NB4 (cell line): Measurements from ENCODE around the gene GPR153.
A peak's percentile ranks its signal among the peaks of the same experiment; 100 is the strongest.

ENCODE experiments used
- DNase-seq: peaks from one replicate; pipeline ENCODE4 v3.0.0; 2010; ENCODE audit warnings: low read depth
- H3K4me3 ChIP-seq: one replicate; pipeline ENCODE4 v1.5.1; 2011; ENCODE audit warnings: mild to moderate bottlenecking, low read depth, low read length, moderate library complexity
- MYC ChIP-seq: IDR thresholded peaks from 2 replicates; pipeline ENCODE4 v1.6.1; 2011; ENCODE audit warnings: low read depth, low read length
- POLR2A ChIP-seq: IDR thresholded peaks from 2 replicates; pipeline ENCODE4 v1.6.1; 2011; ENCODE audit warnings: mild to moderate bottlenecking; ENCODE audit not compliant: insufficient read length; ENCODE audit errors: extremely low read depth
- TF ChIP-seq, protein P1 (sequence below): IDR thresholded peaks from one replicate; pipeline ENCODE4 v1.5.1; 2012; ENCODE audit warnings: low read depth, low read length
- TF ChIP-seq, protein P2 (sequence below): IDR thresholded peaks from 2 replicates; pipeline ENCODE4 v1.6.1; 2011; ENCODE audit warnings: low read depth, low read length

The GPR153 gene

DNA sequence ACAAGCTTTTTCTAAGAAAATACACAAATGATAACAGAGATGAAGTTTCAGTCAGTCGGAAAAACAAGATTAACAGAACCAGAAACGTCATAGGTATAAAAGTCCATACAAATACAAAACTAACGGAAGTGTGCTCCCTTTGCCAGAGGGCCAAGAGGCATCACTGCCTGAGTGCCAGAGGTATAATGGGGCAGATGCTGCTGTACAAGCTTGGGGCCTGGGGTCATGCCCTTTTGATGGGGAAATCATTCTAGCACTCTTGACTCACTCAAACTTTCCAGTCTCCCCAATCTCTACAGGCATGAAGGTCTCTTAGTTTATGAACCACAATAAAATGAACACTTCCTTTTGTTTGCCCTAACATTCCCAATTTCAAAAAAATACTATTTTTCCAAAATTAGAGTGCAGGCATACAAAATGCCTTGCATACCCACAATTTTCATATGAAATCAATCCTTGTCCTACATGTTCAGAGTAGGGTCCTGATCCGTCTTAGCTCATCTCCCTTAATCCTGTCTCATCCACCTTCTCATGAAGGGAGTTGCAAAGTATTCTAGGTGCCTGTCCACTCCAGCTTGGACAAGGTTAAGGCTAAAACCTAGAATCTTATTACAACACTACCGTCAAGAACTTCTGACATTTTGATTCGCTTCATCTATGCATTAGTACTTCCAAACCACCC is 63.0 kb downstream of the GPR153 start:
- peak overlapping the region; percentile 100 for H3K4me3 ChIP-seq
- DNase-seq = peak; percentile 47
- no peak for TF ChIP-seq MYC
- TF ChIP-seq, protein P1, sequence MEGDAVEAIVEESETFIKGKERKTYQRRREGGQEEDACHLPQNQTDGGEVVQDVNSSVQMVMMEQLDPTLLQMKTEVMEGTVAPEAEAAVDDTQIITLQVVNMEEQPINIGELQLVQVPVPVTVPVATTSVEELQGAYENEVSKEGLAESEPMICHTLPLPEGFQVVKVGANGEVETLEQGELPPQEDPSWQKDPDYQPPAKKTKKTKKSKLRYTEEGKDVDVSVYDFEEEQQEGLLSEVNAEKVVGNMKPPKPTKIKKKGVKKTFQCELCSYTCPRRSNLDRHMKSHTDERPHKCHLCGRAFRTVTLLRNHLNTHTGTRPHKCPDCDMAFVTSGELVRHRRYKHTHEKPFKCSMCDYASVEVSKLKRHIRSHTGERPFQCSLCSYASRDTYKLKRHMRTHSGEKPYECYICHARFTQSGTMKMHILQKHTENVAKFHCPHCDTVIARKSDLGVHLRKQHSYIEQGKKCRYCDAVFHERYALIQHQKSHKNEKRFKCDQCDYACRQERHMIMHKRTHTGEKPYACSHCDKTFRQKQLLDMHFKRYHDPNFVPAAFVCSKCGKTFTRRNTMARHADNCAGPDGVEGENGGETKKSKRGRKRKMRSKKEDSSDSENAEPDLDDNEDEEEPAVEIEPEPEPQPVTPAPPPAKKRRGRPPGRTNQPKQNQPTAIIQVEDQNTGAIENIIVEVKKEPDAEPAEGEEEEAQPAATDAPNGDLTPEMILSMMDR = no peak
- no peak for TF ChIP-seq POLR2A
- TF ChIP-seq, protein P2, sequence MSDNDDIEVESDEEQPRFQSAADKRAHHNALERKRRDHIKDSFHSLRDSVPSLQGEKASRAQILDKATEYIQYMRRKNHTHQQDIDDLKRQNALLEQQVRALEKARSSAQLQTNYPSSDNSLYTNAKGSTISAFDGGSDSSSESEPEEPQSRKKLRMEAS = no peak
